Activated B cell treated with CpG ODN at 0.5 μM for 24 hours (primary cell): ENCODE data around the gene MORC1. TPM values are rescaled to one million over a fixed set of nuclear protein-coding genes. Genes with fewer than 3 reads are reported as not detected.

Experiments
- ATAC-seq: fragments of 200-7000 bp; cut with Tn5 transposase; one replicate; pipeline ENCODE4 v1.10.0; 2021; ENCODE audit warnings: low read depth, mild to moderate bottlenecking, moderate library complexity
- CTCF ChIA-PET: fragments of 350-600 bp; sonication (Branson Sonifier 250); formaldehyde crosslinking; loops from one replicate; lab custom pipeline; 2021; ENCODE audit warnings: antibody characterized with exemption; lab: Charles Lee
- POLR2A ChIA-PET: fragments of 350-600 bp; sonication (Branson Sonifier 250); formaldehyde crosslinking; loops from one replicate; lab custom pipeline; 2021; ENCODE audit warnings: antibody characterized with exemption; lab: Charles Lee
- DNase-seq: peaks from one replicate; pipeline ENCODE4 v3.0.0; 2022
- H3K27ac Mint-ChIP-seq: one replicate; pipeline ENCODE4 v1.8.0; 2020; ENCODE audit warnings: mixed read lengths
- H3K27me3 Mint-ChIP-seq: one replicate; pipeline ENCODE4 v1.8.0; 2021; ENCODE audit warnings: mixed read lengths
- H3K36me3 Mint-ChIP-seq: one replicate; pipeline ENCODE4 v1.8.0; 2021; ENCODE audit warnings: low read depth, mixed read lengths
- H3K4me1 Mint-ChIP-seq: one replicate; pipeline ENCODE4 v1.8.0; 2021; ENCODE audit warnings: mixed read lengths
- H3K4me3 Mint-ChIP-seq: one replicate; pipeline ENCODE4 v1.8.0; 2020; ENCODE audit warnings: mild to moderate bottlenecking, mixed read lengths
- H3K9me3 Mint-ChIP-seq: one replicate; pipeline ENCODE4 v1.8.0; 2020; ENCODE audit warnings: mixed read lengths
- CTCF ChIP-seq: fragments of 200-600 bp; IDR thresholded peaks from one replicate; pipeline ENCODE4 v1.8.0; 2022; ENCODE audit warnings: antibody characterized with exemption, mild to moderate bottlenecking
- intact Hi-C: fragments of 100-400 bp; cut with micrococcal nuclease; formaldehyde crosslinking; loops from one replicate; pipeline ENCODE4 v1.15.1; 2024
- total RNA-seq: library from RNA; stranded (reverse); gene quantifications from 2 replicates; pipeline ENCODE4 v1.2.3, GENCODE V29; 2022

The MORC1 gene
- total RNA-seq, 1 donor from 2014 or later: not detected

- Mint-ChIP-seq H3K36me3 (no peaks in the 10 kb centered on the region), H3K4me1 (no peaks in the 10 kb centered on the region), H3K9me3 (no peaks in the 10 kb centered on the region), H3K27me3 (no peaks in the 10 kb centered on the region), H3K27ac (no peak overlapping the region), H3K4me3 (no peak overlapping the region)
- TF ChIP-seq CTCF: no peak
- CTCF ChIA-PET: no interaction called here
- POLR2A ChIA-PET: no interaction called here
- intact Hi-C loops: no loop called here
- DNase-seq (no peak), ATAC-seq (no peak)
Measured at GRCh38 chr3:108959017-108959416, 158.9 kb downstream of the MORC1 start.

DNA sequence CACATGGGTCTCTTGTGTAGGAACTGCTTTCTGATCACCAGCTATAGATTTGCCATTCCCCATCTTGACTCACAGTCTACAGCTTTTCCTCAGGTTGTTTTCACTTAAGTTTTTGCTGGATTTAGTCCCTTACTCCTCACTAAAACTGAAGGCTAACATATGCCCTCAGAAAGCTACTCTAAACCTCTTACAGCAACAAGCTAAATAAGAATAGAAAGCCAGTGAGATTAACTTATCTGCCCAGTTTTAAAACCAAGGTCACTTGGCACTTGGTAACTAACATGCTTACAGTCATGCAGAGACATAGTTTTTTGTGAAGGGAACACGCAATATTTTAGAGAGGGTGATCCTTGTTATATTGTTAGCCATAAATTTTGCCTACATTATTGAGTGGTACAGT is 164.2 kb downstream of the MORC1 start, which contains the start of gene GUCA1C:
Gene GUCA1C (minus strand): TSS at position 180 of the 400 bp plus-strand sequence. CDS start 117 bp downstream, at position 63.
- Mint-ChIP-seq H3K4me3 (no peak within 1 kb of the TSS), H3K4me1 (no peaks in the 10 kb centered on the region), H3K27me3 (peaks cover 10% of the 10 kb centered on the region), H3K27ac (no peak within 1 kb of the TSS), H3K36me3 (no peaks in the 10 kb centered on the region), H3K9me3 (no peaks in the 10 kb centered on the region)
- TF ChIP-seq CTCF: no peak
- no peak for ATAC-seq
- POLR2A ChIA-PET: no interaction called here
- CTCF ChIA-PET: no interaction called here
- no peak for DNase-seq
- intact Hi-C loops: no loop called here

- ChIA-PET POLR2A (no interaction called here), CTCF (no interaction called here)
- Mint-ChIP-seq H3K27ac (no peak overlapping the region), H3K36me3 (no peaks in the 10 kb centered on the region), H3K27me3 (peaks cover 10% of the 10 kb centered on the region), H3K9me3 (no peaks in the 10 kb centered on the region), H3K4me3 (no peak overlapping the region), H3K4me1 (no peaks in the 10 kb centered on the region)
- no peak for TF ChIP-seq CTCF
- ATAC-seq (no peak), DNase-seq (no peak)
- intact Hi-C loops: no loop called here
Measured at GRCh38 chr3:108953210-108953609, 164.7 kb downstream of the MORC1 start.

GRCh38 chr3:108951820-108952501 is 166.0 kb downstream of the MORC1 start:
- intact Hi-C loops: no loop called here
- DNase-seq (no peak), ATAC-seq (no peak)
- no peaks in the 10 kb centered on the region for H3K36me3 Mint-ChIP-seq
- H3K4me3 Mint-ChIP-seq: no peak overlapping the region
- H3K27me3 Mint-ChIP-seq: peaks cover 10% of the 10 kb centered on the region
- CTCF ChIA-PET: no interaction called here
- POLR2A ChIA-PET: no interaction called here
- H3K4me1 Mint-ChIP-seq: no peaks in the 10 kb centered on the region
- no peak for TF ChIP-seq CTCF
- no peak overlapping the region for H3K27ac Mint-ChIP-seq
- H3K9me3 Mint-ChIP-seq: no peaks in the 10 kb centered on the region

DNA sequence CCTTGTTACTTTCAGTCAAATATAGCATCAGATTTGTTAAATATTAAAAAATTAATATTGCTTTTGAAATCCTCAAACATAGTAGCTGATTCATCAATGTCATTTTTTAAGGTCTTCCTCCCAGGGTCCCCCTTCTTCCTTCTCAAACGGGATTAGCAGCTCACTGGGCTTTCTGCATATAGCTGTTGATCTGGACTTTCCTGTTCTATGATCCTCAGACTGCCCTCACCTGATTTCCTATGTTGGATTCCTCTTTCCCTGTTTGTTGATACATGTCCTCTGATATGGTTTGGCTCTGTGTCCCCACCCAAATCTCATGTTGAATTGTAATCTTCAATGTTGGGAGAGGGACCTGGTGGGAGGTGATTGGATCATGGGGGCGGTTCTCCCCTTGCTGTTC is 170.1 kb downstream of the MORC1 start:
- no peak for ATAC-seq
- H3K4me1 Mint-ChIP-seq: no peaks in the 10 kb centered on the region
- H3K9me3 Mint-ChIP-seq: no peaks in the 10 kb centered on the region
- POLR2A ChIA-PET: no interaction called here
- H3K27me3 Mint-ChIP-seq: peaks cover 7% of the 10 kb centered on the region
- H3K36me3 Mint-ChIP-seq: no peaks in the 10 kb centered on the region
- no peak overlapping the region for H3K27ac Mint-ChIP-seq
- CTCF ChIA-PET: no interaction called here
- H3K4me3 Mint-ChIP-seq: no peak overlapping the region
- intact Hi-C loops: no loop called here
- TF ChIP-seq CTCF: no peak
- DNase-seq: no peak
